Measurements from ENCODE around the gene C3AR1.
"Not testable (repeated sequence)": the region's sequence is repeated elsewhere in the genome, so short reads cannot be mapped to it uniquely, and the experiment has no call there.

The C3AR1 gene

DNA sequence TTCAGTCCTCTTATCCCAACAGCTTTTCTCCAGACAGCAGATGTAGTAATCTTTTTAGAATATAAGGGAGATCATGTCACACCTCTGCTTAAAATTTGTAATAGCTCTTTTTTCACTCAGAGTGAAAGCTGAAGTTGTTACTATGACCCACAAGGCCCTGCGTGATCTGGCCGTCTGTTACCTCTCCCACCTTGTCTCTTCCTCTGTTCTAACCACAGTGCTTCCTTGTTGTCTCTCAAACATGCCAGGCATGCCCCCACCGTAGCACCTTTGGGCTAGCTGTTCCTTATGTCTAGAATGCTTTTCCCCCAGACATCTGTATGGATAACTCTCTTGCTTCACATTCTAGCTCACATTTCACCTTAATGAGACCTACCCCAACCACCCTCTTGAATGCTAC is 22.4 kb upstream of the C3AR1 start:
- no peak for DNase-seq (ENCODE audit: low read depth)

DNA sequence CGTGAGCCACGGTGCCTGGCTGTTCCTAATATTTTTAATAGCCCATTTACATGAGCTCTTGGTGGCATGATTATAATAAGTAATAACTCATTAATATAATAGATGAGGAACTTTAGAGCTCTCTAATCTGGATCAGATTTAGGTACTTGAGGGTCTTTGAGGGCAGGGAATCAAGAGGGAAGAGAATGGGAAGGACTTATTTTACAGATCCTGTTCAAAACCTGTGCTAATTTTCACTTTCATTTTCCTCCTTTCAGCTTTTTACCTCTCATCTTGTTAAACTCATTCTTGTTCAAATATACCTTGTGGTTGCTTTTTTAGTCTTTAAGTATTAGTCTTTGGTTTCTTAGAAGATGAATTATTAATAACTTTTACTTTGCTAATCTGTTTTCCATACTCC is 21.5 kb upstream of the C3AR1 start:
- DNase-seq (ENCODE audit: low read depth): no peak
- H3K4me3 ChIP-seq (ENCODE audit: low read depth, low read length): peak overlapping the region; percentile 36; the same call in 1 of the 2 replicates
- TF ChIP-seq, protein P1, sequence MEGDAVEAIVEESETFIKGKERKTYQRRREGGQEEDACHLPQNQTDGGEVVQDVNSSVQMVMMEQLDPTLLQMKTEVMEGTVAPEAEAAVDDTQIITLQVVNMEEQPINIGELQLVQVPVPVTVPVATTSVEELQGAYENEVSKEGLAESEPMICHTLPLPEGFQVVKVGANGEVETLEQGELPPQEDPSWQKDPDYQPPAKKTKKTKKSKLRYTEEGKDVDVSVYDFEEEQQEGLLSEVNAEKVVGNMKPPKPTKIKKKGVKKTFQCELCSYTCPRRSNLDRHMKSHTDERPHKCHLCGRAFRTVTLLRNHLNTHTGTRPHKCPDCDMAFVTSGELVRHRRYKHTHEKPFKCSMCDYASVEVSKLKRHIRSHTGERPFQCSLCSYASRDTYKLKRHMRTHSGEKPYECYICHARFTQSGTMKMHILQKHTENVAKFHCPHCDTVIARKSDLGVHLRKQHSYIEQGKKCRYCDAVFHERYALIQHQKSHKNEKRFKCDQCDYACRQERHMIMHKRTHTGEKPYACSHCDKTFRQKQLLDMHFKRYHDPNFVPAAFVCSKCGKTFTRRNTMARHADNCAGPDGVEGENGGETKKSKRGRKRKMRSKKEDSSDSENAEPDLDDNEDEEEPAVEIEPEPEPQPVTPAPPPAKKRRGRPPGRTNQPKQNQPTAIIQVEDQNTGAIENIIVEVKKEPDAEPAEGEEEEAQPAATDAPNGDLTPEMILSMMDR (IDR thresholded peaks at IDR 0.05; ENCODE audit: low read depth, low read length, missing control alignments): no peak

More for the DNA sequence above, 22.4 kb upstream of the C3AR1 start:
- TF ChIP-seq, protein P1 (IDR thresholded peaks at IDR 0.05; ENCODE audit: low read depth, low read length, missing control alignments): no peak
- H3K4me3 ChIP-seq (ENCODE audit: low read depth, low read length): peak overlapping the region; percentile 20; the same call in 1 of the 2 replicates

DNA sequence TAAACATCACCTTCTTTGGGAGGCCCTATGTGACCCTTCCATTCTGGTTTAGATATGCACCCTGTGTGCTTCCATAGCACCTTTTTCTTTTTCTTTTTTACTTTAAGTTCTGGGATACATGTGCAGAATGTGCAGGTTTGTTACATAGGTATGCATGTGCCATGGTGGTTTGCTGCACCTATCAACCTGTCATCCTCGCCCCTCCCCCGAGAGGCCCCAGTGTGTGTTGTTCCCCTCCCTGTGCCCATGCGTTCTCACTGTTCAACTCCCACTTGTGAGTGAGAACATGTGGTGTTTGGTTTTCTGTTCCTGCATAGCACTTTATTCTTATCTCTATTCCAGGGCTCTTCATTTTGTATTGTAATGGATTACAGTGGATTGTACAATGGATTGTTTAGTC is 18.2 kb upstream of the C3AR1 start:
- H3K4me3 ChIP-seq (ENCODE audit: low read depth, low read length); DNase-seq (ENCODE audit: low read depth): not testable (repeated sequence)

DNA sequence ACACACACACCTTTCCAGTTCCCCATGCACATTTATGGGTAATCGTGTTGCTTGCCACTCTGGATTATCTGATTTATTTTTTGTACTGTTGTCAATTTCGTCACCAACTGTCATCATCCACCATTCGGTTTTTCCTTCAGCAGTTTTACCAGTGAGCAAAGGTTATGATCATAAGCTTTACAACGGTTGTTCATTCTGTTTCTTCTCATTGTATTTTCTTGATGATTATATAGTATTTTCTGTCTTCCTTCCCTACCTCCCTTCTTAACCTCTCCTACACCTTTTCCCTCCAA is 16.6 kb upstream of the C3AR1 start:
- peak overlapping the region; percentile 91 for H3K4me3 ChIP-seq (ENCODE audit: low read depth, low read length)
- TF ChIP-seq, protein P1 (IDR thresholded peaks at IDR 0.05; ENCODE audit: low read depth, low read length, missing control alignments): no peak
- DNase-seq (ENCODE audit: low read depth): no peak

- DNase-seq (ENCODE audit: low read depth): no peak
- TF ChIP-seq, protein P1 (IDR thresholded peaks at IDR 0.05; ENCODE audit: low read depth, low read length, missing control alignments): no peak
- peak overlapping the region; percentile 91 for H3K4me3 ChIP-seq (ENCODE audit: low read depth, low read length)
Measured at GRCh38 chr12:8081251-8081920, 15.2 kb upstream of the C3AR1 start.

DNA sequence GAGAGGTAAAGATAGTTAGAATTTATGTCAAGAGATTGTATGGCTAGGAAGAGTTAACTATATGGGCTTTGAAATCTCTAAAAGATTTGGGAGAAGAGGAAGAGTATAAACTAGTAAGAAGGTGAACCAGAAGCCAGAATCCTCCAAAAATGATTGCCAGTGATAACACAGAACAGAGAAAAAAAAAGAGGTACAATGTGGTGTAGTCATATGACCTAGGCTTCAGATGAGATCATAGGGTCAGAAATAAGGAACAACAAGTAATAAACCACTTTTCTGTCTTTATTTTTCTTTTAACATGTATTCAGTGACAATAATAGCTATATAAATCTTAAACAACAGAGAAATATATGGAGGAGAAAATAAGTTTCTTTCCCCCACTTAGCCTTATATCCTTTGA is 14.0 kb upstream of the C3AR1 start:
- H3K4me3 ChIP-seq (ENCODE audit: low read depth, low read length): no peak overlapping the region
- DNase-seq (ENCODE audit: low read depth): no peak
- TF ChIP-seq, protein P1 (IDR thresholded peaks at IDR 0.05; ENCODE audit: low read depth, low read length, missing control alignments): no peak

GRCh38 chr12:8078916-8079315 is 12.8 kb upstream of the C3AR1 start:
- TF ChIP-seq, protein P1 (IDR thresholded peaks at IDR 0.05; ENCODE audit: low read depth, low read length, missing control alignments): no peak
- DNase-seq (ENCODE audit: low read depth): no peak
- no peak overlapping the region for H3K4me3 ChIP-seq (ENCODE audit: low read depth, low read length)

All from GM12864 (cell line).